GM21825 (cell line): ENCODE data around the gene RADX.

Experiments used
- ATAC-seq: cut with Tn5 transposase; IDR thresholded peaks from one replicate; pipeline ENCODE4 v1.9.1; 2021; ENCODE audit warnings: mild to moderate bottlenecking, moderate library complexity; ENCODE audit not compliant: unreplicated experiment

The RADX gene

GRCh38 chrX:106680716-106681115 lies 68.9 kb downstream of the RADX start:
- no peak for ATAC-seq

GRCh38 chrX:106684207-106684606 lies 72.4 kb downstream of the RADX start:
- ATAC-seq: no peak

GRCh38 chrX:106692425-106693065 lies 80.8 kb downstream of the RADX start:
- ATAC-seq: no peak

DNA sequence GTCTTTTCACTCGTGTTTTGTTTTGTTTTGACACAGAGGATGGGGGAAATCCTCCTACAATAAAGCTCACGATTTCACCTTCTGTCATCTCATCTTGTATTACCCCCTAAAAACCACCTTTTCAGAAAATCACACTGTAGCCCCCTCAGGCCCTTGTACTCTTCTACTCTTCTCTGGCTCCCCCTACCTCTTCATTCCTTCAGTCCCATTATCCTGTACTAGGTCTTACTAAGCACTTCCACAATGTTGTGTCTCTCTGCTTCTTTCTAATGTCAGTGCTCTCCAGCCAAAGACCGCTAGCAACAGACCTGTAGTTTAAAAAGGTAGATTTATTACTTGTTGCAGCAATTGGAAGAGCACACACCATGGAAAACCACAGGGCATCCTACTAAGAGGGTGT lies 84.7 kb downstream of the RADX start:
- no peak for ATAC-seq

GRCh38 chrX:106698693-106699092 lies 86.9 kb downstream of the RADX start:
- ATAC-seq: no peak

GRCh38 chrX:106702636-106703035 lies 90.9 kb downstream of the RADX start:
- ATAC-seq: no peak

DNA sequence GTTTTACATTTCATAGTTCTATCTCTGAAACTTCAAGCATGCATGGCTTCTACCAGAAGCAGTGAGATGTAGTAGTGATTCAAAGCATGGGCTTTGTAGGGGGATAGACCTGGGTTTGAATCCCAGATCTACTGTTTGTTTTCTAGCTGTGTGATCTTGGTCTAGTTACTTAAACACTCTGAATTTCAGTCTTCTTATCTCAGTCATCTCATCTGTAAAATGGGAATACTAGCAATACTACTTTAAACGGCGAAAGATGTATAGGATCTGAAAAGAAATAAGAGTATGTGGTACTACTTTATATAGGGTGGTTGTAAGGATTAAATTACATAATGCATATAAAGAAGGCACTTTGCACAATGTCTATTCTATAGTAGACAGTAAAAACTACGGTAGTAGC lies 94.7 kb downstream of the RADX start:
- ATAC-seq: no peak

DNA sequence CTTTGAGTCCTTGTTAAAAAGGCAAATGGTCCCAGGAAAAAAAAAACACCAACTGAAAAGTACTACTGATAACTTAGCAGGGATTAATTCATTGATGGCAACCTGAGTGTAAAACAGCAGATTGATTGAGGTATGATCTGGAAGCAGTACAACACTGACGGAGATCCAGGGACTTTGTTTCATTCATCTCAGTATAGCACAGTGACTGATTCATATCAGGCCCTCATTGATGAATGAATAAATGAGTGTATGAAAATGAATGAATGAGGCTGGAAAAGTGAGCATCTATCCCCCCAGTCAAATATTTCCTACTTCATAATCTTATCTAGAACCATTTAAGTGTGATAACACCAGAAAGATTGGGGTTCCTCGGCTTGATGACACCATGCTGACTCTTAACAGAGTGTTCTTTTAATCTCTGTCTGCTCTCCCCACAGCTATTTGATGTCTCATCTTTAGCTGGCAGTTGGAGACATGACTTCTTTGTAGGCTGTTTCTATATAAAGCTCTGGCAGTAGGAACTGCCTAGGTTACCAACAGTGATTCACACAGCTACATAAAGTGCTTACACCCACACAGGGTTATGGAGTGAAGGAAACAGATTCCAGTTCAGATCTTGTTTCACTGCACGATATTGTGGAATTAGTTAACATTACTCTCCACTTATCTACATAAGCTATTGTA lies 96.1 kb downstream of the RADX start:
- no peak for ATAC-seq

GRCh38 chrX:106710771-106711170 lies 99.0 kb downstream of the RADX start:
- no peak for ATAC-seq

GRCh38 chrX:106711375-106711774 lies 99.6 kb downstream of the RADX start:
- ATAC-seq: no peak

- no peak for ATAC-seq
Measured at GRCh38 chrX:106716004-106716403, 104.2 kb downstream of the RADX start.

GRCh38 chrX:106716463-106716862 lies 104.7 kb downstream of the RADX start:
- ATAC-seq: no peak

DNA sequence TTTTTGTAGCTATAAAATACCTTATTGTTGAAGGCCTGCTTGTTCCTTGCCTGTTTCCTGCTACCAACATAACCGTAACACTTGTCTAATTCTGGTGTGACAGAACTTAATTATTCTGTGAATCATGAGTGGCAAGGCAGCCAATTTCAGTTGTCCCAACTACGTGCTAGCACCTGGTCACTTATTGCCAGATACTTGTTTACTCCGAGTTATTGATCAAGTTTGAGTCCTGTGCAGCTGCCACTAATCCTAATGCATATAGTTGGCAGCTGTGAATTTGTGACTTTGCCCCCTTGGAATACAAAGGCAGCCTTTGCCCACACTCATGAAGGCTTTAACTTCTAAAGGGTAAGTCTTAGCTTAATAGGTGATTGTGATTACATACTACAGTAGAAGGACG lies 106.9 kb downstream of the RADX start:
- ATAC-seq: no peak

DNA sequence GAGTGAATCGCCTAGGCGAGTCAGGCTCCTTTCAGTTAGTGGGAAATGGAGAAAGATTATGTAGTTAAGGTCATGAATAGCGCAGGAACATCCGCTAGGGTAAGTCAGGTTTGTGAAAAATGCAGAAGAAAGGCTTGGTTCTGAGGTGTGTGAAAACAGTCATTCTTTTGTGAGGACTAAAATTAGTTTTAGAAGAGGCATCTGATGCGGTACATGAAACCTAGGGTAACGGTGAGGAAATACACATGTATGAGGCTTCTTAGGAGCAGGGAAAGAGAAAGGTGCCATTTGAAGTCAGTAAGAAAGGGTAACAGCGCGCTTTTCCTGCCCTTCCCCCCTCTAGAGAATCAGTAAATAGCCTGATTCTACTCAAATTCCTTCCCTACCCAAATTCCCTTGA lies 114.2 kb downstream of the RADX start:
- ATAC-seq: no peak

DNA sequence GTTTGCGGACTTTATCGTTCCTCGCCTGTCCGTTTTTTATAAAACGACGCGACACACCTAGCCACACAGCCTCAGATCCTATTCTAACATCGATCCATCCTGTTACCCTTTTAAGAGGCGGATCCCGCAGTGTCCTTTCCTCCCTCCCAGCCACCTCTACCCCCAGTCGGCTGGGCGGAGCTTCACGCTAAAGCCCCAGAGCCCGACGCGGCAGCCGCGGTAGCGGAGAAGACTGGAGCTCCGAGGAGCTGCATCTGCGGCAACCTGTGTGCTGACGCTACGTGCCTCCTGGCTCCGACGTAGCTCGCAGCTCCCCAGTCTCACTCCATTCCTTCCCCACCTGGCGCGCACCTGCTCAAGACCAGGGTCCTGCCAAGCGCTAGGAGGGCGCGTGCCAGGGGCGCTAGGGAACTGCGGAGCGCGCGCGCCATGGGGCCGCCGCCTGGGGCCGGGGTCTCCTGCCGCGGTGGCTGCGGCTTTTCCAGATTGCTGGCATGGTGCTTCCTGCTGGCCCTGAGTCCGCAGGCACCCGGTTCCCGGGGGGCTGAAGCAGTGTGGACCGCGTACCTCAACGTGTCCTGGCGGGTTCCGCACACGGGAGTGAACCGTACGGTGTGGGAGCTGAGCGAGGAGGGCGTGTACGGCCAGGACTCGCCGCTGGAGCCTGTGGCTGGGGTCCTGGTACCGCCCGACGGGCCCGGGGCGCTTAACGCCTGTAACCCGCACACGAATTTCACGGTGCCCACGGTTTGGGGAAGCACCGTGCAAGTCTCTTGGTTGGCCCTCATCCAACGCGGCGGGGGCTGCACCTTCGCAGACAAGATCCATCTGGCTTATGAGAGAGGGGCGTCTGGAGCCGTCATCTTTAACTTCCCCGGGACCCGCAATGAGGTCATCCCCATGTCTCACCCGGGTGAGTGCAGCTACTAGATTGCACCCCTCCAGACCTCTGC lies 115.0 kb downstream of the RADX start, which contains the start of gene RNF128:
Gene RNF128, plus strand, starts transcription at position 217 of the 953 bp plus-strand sequence. Its CDS starts 213 bp downstream, at position 430.
- ATAC-seq: no peak

- no peak for ATAC-seq
Measured at GRCh38 chrX:106728337-106728736, 116.6 kb downstream of the RADX start.
